ENCODE measurements around the gene KRT76. TPM values are rescaled to one million over a fixed set of nuclear protein-coding genes. Genes with fewer than 3 reads are reported as not detected.
"Not testable (repeated sequence)": the region's sequence is repeated elsewhere in the genome, so short reads cannot be mapped to it uniquely, and the experiment has no call there.

The KRT76 gene
- total RNA-seq, 1 donor from 2014 or later: not detected

DNA sequence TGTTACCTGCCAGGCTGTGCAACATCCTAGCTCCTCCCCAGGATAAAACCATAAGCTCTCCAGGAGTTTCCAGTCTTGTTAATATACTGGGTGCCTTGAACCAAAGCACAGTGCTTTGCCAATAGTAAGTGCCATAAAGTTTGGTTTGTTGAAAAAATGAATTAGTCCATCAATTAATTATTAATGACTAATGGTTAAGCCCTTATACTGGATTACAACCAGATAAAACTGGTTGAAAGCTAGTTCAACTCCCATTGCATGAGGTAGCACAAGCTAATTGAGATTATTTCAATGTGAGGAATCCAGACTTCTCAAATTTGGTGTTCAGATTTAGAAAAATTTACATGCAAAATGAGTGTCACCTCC lies 20.4 kb upstream of the KRT76 start:
- DNase-seq (ENCODE audit: low read depth in 2 of 2): no peak

DNA sequence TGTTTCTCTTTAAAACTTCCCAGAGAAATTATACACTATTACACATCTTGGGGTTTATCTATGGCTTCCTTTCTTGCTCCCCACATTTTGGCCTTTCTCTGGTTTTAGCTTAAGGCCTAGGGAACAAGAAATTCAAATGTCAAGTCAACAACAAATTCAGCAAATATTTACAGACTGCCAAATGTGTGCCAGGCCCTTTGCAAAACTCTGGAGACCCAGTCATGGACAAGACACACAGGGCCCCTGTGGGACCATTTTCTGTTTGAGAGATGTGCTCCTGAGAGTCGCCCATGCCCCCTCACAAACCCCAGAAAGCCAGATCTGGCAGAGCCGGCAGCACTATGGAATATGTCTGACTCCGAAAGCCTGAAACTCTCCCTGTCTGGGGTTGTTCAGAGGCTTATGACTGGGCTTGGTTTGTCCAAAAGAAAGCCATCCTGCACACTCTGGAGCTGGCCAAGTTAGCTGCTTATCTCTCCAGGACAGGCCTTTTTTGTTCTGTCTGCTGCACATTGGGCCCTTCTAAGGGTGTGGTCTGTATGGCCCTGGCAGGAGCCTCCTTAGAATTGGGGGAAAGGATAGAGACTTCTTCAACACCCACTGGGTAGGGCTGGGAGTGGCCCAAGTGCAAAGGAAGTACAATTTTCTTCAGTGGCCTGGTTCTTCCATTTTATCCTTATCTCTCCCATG lies 19.8 kb upstream of the KRT76 start:
- no peak for DNase-seq (ENCODE audit: low read depth in 2 of 2)

- DNase-seq (ENCODE audit: low read depth in 2 of 2): no peak
Observed at GRCh38 chr12:52796429-52796794, 19.3 kb upstream of the KRT76 start.

GRCh38 chr12:52795694-52796428 lies 18.7 kb upstream of the KRT76 start, which contains the start of gene KRT3:
Gene KRT3 (minus strand): TSS chr12:52796117. CDS start chr12:52796042, 75 bp downstream.
- DNase-seq (ENCODE audit: low read depth in 2 of 2): no peak

- not testable (repeated sequence) for DNase-seq (ENCODE audit: low read depth in 2 of 2)
Observed at GRCh38 chr12:52795332-52795674, 18.2 kb upstream of the KRT76 start.

- DNase-seq (ENCODE audit: low read depth in 2 of 2): no peak
Observed at GRCh38 chr12:52794479-52795331, 17.6 kb upstream of the KRT76 start.

DNA sequence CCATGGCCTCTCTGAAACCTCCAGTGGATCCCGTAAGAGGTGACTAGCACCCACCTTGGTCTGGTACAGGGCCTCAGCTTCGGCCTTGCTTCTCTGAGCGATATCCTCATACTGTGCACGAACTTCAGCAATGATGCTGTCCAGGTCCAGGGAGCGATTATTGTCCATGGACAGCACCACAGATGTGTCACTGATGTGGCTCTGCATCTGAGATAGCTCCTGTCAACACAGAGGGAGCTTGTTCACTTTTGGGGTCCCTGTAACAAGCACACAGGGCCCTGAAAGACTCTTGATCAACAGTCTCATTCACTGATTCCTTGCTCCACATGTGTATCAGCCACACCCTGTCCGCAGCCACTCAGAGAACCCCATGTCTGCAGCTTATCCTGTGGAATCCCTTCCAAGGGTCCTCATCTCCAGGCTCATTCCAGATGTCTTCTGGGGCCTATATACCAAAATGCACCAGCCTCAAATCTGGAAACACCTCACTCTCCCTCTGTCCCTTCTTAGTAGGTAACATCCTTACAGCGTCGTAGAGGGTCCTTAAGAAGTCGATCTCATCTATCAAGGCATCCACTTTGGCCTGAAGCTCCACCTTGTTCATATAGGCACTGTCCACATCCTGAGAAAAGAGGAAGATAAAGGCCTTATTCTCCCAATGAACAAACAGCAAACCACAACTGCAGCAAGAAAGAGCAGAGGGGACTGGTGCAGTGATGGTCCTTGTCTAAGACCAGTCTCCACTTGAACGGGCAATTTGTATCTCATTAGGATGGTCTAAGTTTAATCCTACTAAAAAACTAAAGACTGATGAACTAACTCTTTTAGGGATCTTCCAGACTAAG lies 15.3 kb upstream of the KRT76 start:
- DNase-seq (ENCODE audit: low read depth in 2 of 2): no peak

DNA sequence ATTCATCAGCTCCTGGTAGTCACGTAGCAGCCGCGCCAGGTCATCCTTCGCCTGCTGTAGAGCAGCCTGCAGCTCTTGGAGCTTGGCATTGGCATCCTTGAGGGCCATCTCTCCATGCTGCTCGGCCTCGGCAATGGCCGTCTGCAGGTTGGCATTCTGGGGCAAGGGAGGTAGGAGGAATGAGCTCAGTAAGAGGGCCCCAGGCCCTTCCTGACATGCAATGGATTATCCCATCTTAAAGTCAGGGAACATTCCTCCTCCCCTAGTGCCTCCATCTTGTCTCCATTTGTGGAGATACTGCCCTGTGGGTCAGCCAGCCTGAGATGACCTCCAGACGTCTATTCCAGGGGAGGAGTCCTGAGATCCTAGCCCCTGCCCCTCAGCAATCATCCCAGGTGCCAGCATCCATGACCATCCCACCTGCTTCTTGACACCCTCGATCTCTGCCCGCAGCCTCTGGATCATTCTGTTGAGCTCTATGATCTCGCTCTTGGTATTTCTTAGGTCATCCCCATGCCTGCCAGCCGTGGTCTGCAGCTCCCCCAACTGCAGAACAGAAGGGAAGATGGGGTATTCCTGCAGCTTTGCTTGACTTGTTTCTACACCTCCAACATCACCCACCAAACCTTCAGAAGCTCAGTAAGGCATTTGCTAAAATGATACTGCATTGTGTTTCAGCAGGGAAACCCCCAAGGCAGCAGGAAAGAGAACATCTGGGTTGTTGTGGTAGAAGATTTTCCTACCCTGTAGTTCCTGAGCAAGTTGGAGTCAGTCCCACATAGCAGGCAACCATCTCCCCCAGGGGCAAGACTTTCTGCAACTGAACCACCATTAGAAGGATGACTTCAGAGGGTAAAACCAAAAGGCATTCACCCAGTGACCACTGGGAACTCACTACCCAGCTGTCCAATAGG lies 14.4 kb upstream of the KRT76 start:
- no peak for DNase-seq (ENCODE audit: low read depth in 2 of 2)

GRCh38 chr12:52790427-52791270 lies 13.5 kb upstream of the KRT76 start:
- DNase-seq (ENCODE audit: low read depth in 2 of 2): no peak

DNA sequence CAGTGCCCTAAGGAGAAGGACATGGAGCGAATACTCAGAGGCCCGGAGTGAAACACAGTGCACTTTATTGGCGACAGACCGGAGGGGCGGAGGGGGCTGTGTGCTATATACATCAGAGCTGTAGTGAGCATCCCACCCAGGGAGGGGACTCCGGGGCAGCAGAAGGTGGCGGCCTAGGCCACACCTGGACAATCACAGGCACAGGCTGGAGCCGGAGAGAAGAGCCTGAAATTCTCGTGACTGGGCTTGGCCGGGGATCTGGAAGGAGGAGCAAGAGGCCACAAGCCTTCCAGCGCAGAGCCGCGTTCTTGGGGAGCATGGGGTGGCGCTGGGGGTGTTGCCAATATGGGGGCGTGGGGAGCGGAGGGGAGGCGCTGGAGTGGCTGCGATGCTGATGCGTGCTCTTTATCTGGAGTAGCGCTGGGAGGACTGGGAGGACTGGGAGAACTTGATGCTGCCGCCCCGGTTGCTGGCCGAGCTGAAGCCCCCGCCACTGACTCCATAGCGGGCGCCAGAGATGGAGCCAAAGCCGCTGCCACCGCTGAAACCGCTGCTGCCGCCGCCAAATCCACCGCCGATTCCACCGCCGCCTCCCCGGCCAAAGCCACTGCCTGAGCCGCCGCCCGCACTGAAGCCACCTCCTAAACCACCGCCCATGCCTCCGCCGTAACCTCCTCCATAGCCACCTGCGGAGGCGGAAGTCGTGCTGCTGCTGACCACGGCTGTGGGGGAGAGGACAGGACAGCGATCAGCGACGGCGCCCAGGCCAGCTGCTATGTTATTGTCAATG lies 12.7 kb upstream of the KRT76 start:
- DNase-seq (ENCODE audit: low read depth in 2 of 2): no peak

GRCh38 chr12:52788876-52789636 lies 11.9 kb upstream of the KRT76 start:
- DNase-seq (ENCODE audit: low read depth in 2 of 2): no peak

DNA sequence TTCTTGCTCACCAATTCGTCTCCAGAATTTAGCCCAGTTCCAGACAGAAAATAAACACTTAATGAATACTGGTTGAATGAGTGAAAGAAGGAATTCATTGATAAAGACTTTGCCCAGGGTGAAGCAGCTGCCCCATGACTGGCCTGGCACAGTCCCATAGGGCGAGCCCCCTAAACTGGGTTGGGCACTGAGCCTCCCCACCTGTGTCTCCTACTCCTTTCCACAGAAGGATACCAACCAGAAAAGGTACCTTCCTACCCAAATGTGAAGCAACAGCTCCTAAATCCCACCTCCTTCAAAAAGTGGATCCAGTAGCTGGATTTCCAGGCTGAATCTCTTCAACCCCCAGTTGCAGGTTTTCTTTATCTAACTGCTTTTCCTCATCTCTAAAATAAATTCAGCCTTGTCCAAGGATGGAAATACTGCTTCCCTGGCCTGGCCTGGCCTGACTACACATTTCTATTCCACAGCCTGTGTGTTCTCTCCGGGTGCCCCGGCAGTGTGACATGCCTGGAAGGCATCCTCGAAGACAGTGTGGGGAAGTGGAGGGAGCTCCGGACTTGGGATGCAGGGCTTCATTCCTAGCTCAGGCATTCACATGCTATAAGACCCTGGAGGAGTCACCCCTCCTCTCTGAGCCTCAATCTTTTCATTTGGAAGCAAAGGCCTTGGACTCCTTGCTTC lies 11.2 kb upstream of the KRT76 start:
- no peak for DNase-seq (ENCODE audit: low read depth in 2 of 2)

DNA sequence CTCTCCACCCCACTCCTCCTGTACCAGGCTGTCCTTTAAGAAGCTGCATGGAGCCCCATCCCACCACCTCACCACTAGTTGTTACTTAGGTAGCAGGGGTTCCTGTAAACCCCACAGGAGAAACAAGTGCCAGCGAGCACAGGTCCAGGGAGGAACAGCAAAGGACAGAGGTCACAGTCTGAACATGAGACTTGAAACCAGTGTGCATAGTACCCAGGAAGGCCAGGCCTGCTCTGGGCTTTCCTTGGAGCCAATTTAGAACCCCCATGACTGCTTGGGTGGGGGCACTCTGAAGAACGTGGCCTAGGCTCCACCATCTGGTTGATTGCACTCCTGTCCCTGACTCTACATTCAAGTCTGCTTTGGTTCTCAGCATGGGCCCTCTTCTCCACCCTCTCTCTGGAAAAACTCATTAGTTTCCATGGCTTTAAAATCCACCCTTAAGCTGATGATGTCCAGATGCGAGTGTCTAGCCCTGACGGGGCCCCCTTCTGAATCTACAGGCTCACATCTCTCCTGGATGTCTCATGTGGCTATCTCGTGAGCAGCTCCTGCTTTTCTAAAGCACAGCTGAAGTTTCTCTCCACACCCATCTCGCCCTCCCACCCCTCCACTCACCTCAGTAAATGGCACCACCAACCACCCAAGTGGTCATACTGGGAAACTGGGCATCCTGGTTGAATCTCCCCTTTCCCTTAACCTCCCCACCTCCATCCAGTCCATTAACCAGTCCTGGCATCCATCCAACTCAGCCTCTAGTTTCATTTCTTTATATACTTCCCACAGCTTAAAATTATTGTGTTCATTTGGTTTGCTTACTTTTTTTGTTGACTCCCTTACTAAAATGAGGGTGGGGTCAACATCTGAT lies 10.4 kb upstream of the KRT76 start:
- DNase-seq (ENCODE audit: low read depth in 2 of 2): no peak

- no peak for DNase-seq (ENCODE audit: low read depth in 2 of 2)
Observed at GRCh38 chr12:52784909-52785308, 7.8 kb upstream of the KRT76 start.

DNA sequence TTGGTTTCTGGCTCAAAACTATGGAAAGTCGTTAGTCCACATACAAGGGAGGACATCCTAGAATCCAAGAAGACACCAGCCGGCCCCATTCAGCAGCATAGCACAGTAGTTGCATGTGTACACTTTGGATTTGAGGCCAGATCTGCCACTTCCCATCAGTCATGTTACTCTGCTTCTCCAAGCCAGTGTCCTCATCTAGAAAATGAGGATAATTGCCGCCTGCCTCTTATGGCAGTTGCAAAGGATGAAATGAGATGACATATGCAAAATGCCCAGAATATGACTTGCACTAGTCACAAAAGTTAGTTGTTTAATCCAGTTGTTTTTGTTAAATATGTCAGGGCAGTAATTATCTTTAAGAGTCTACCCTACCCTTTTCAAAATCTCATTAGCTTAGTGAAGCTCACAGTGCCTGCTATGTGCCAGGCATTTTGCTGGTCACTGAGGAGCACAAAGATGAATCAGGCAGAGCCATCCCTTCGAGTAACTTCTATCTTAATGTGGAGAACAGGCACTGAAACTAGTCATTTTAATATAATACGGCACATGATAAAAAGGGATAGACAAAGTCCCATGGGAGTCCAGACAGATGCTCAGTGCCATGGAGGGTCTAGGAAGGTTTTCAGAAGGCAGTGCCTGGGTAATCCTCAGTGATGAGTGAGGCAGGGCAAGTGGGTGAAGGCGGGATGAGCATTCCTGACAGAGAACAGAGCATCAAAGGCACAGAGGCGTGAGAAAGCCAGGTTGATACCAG lies 6.6 kb upstream of the KRT76 start:
- no peak for DNase-seq (ENCODE audit: low read depth in 2 of 2)

GRCh38 chr12:52782502-52782901 lies 5.4 kb upstream of the KRT76 start:
- no peak for DNase-seq (ENCODE audit: low read depth in 2 of 2)
